Glutamatergic neuron (in vitro differentiated cells): ENCODE data around the gene NR4A1. TPM values are rescaled to one million over a fixed set of nuclear protein-coding genes. Genes with fewer than 3 reads are reported as not detected.

Experiments used
- DNase-seq: peaks from one replicate; pipeline ENCODE4 v3.0.0; 2022
- H3K27ac Mint-ChIP-seq: one replicate; pipeline ENCODE4 v1.8.0; 2020; ENCODE audit warnings: mild to moderate bottlenecking, mixed read lengths, inconsistent platforms; ENCODE audit not compliant: unreplicated experiment
- H3K27me3 Mint-ChIP-seq: one replicate; pipeline ENCODE4 v1.8.0; 2020; ENCODE audit warnings: mild to moderate bottlenecking, moderate library complexity, mixed read lengths, inconsistent platforms; ENCODE audit not compliant: unreplicated experiment
- H3K36me3 Mint-ChIP-seq: one replicate; pipeline ENCODE4 v1.8.0; 2020; ENCODE audit warnings: mild to moderate bottlenecking, mixed read lengths, inconsistent platforms; ENCODE audit not compliant: unreplicated experiment
- H3K4me1 Mint-ChIP-seq: one replicate; pipeline ENCODE4 v1.8.0; 2020; ENCODE audit warnings: mild to moderate bottlenecking, low read depth, mixed read lengths, inconsistent platforms; ENCODE audit not compliant: unreplicated experiment
- H3K4me3 Mint-ChIP-seq: one replicate; pipeline ENCODE4 v1.8.0; 2020; ENCODE audit warnings: mild to moderate bottlenecking, mixed read lengths, inconsistent platforms; ENCODE audit not compliant: unreplicated experiment
- H3K9me3 Mint-ChIP-seq: one replicate; pipeline ENCODE4 v1.8.0; 2020; ENCODE audit warnings: mild to moderate bottlenecking, moderate library complexity, mixed read lengths, inconsistent platforms; ENCODE audit not compliant: unreplicated experiment
- total RNA-seq: library from RNA; stranded (reverse); fragmentation: NEBNext Ultra II Directional; extraction: Animal tissue kit (Norgen Biotek cat#: 25700); gene quantifications from one replicate; pipeline ENCODE4 v1.2.1, GENCODE V29; 2021; ENCODE audit not compliant: unreplicated experiment
- TF ChIP-seq, protein P1 (sequence below): fragments of 200-600 bp; sonication (generic); IDR thresholded peaks from one replicate; pipeline ENCODE4 v1.5.0; 2021; ENCODE audit not compliant: partially characterized antibody, unreplicated experiment

NR4A1 gene
- total RNA-seq, 1 donor from 2014 or later, result 8.5 TPM

DNA sequence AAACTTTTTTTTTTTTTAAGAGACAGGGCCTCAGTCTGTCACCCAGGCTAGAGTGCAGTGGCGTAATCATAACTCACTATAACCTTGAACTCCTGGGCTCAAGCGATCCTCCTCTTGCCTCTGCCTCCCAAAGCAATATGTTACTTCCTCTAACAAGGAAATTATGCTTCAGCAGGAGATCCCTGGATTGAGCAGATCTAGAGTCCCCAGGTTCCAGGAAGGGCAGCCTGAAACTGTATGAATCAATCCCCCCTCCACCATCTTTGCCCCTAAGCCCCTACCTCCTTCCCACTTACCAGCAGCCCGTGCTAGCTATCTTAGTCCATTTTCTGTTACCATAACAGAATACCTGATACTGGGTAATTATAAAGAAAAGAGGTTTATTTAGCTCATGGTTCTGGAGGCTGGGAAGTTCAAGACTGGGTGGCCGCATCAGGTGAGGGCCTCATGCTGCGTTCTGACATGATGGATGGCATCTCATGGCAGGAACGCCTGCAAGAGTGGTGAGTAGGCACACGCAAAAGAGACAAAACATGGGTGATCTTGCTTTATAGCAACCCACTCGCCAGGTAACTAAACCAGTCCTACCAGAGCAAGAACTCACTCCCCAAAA is 39.5 kb upstream of the NR4A1 start:
- peaks cover 17% of the 10 kb centered on the region for H3K4me1 Mint-ChIP-seq
- peaks cover 2% of the 10 kb centered on the region for H3K36me3 Mint-ChIP-seq
- peaks cover 1% of the 10 kb centered on the region for H3K9me3 Mint-ChIP-seq
- TF ChIP-seq, protein P1, sequence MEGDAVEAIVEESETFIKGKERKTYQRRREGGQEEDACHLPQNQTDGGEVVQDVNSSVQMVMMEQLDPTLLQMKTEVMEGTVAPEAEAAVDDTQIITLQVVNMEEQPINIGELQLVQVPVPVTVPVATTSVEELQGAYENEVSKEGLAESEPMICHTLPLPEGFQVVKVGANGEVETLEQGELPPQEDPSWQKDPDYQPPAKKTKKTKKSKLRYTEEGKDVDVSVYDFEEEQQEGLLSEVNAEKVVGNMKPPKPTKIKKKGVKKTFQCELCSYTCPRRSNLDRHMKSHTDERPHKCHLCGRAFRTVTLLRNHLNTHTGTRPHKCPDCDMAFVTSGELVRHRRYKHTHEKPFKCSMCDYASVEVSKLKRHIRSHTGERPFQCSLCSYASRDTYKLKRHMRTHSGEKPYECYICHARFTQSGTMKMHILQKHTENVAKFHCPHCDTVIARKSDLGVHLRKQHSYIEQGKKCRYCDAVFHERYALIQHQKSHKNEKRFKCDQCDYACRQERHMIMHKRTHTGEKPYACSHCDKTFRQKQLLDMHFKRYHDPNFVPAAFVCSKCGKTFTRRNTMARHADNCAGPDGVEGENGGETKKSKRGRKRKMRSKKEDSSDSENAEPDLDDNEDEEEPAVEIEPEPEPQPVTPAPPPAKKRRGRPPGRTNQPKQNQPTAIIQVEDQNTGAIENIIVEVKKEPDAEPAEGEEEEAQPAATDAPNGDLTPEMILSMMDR, result no peak
- DNase-seq, result no peak
- no peak overlapping the region for H3K27ac Mint-ChIP-seq
- no peak overlapping the region for H3K4me3 Mint-ChIP-seq
- peaks cover 11% of the 10 kb centered on the region for H3K27me3 Mint-ChIP-seq

DNA sequence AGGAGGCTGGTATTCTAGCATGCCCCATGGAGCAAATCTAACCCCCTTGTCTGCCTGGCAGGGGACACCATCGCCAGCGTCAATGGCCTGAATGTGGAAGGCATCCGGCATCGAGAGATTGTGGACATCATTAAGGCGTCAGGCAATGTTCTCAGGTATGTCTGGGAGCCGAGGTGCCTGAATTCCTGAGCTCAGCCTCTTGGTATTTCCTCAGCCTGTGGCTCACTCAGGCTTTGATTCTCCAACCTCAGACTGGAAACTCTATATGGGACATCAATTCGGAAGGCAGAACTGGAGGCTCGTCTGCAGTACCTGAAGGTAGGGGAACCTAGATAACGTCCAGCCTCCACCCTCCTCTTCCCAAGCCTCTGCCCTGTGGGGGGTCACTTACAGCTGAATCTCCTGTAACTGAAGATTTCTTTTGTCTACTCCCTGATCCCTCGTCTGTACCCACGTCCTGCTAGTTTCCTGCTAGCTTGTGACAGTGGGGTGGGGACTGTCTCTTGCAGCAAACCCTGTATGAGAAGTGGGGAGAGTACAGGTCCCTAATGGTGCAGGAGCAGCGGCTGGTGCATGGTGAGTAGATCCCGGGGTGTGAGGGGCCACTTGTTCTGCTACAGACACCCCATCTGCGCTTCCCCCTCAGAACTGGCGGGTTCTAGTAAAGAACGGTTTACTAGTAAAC is 37.5 kb upstream of the NR4A1 start:
- peaks cover 4% of the 10 kb centered on the region for H3K36me3 Mint-ChIP-seq
- TF ChIP-seq, protein P1, result no peak
- H3K27me3 Mint-ChIP-seq, result peaks cover 10% of the 10 kb centered on the region
- H3K4me3 Mint-ChIP-seq, result no peak overlapping the region
- H3K9me3 Mint-ChIP-seq, result peaks cover 1% of the 10 kb centered on the region
- H3K27ac Mint-ChIP-seq, result no peak overlapping the region
- H3K4me1 Mint-ChIP-seq, result peaks cover 20% of the 10 kb centered on the region
- DNase-seq, result no peak

DNA sequence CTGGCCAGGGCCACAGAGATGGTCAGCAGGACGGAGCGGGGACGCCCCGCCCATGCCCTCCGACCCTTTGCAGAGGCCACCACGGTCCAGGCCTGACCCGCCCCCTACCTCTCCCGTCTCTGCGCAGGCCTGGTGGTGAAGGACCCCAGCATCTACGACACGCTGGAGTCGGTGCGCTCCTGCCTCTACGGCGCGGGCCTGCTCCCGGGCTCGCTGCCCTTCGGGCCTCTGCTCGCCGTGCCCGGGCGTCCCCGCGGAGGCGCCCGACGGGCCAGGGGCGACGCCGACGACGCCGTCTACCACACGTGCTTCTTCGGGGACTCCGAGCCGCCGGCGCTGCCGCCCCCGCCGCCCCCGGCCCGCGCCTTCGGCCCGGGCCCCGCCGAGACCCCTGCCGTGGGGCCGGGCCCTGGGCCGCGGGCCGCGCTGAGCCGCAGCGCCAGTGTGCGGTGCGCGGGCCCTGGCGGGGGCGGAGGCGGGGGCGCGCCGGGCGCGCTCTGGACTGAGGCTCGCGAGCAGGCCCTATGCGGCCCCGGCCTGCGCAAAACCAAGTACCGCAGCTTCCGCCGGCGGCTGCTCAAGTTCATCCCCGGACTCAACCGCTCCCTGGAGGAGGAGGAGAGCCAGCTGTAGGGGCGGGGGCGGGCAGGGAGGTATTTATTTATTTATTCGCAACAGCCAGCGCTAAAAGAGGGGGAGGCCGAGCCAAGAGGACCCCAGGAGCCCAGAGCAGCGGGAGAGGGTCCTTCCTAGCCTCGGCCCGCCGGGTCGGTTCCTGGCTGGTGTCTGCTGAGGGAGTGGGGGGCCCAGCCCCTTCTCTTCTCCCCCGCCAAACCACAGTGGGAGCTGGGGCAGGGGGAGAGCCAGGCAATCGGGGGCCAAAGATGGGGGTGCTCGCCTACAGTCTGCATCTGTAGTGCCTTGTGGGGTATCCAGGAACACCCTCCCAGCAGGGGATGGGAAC is 36.4 kb upstream of the NR4A1 start:
- Mint-ChIP-seq H3K27me3 (peaks cover 10% of the 10 kb centered on the region), H3K9me3 (peaks cover 1% of the 10 kb centered on the region), H3K4me1 (peaks cover 21% of the 10 kb centered on the region), H3K4me3 (no peak overlapping the region), H3K36me3 (peaks cover 4% of the 10 kb centered on the region), H3K27ac (no peak overlapping the region)
- peak; percentile 45 for DNase-seq
- TF ChIP-seq, protein P1, result no peak

DNA sequence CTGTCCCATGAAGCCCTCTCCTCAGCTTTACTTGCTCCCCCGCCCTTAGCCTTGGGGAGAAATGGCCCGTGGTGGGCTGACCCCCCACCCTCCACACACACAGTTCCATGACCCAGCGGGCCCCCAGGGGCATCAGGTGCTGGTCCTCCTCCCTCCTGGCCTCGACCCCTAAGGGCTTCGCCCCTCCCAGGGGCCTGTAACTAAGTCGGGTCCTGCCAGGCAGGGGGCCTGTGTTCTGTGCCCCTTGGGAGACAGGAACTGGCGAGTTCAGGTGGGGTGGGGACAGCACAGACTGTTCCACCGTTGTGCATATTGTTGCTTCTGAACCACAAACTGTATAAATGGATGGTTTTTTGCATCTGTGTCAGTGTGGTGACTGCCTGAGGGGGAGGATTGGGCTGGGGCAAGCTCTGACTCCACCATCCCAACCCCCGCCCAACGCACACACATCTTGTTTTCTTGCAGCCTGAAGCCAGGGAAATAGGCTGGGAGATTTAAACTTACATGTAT is 35.7 kb upstream of the NR4A1 start:
- peak overlapping the region; percentile 30 for H3K4me3 Mint-ChIP-seq
- H3K27me3 Mint-ChIP-seq, result peaks cover 17% of the 10 kb centered on the region
- H3K4me1 Mint-ChIP-seq, result peaks cover 26% of the 10 kb centered on the region
- peaks cover 4% of the 10 kb centered on the region for H3K36me3 Mint-ChIP-seq
- DNase-seq, result no peak
- peaks cover 5% of the 10 kb centered on the region for H3K9me3 Mint-ChIP-seq
- H3K27ac Mint-ChIP-seq, result no peak overlapping the region
- TF ChIP-seq, protein P1, result no peak
